ENCODE data around the gene SYNGR3. TPM values are rescaled to one million over a fixed set of nuclear protein-coding genes. Genes with fewer than 3 reads are reported as not detected.
A peak's percentile ranks its signal among the peaks of the same experiment; 100 is the strongest.

The SYNGR3 gene
- total and polyA plus RNA-seq, 9 donors = 0.42 to 4.0 (median 0.87) TPM

GRCh38 chr16:1964506-1965395 lies 25.0 kb upstream of the SYNGR3 start, which contains the start of gene RPS2:
TSS of gene RPS2 (minus strand) at chr16:1964826. CDS start at chr16:1964625, 201 bp downstream.
- Histone ChIP-seq H3K9me3 (no peaks in the 10 kb centered on the region), H3K36me3 (no peaks in the 10 kb centered on the region), H3K27ac (peak within 1 kb of the TSS; percentile 87 to 89), H3K4me1 (ENCODE audit: insufficient read depth) (peaks cover 12% of the 10 kb centered on the region), H3K27me3 (no peaks in the 10 kb centered on the region), H3K4me3 (peak within 1 kb of the TSS; percentile 92)
- TF ChIP-seq CTCF (IDR thresholded peaks at IDR 0.05) (peak in 2 of 3 donors; percentile 23 to 39), POLR2A (IDR thresholded peaks at IDR 0.05) (peak; percentile 98), EP300 (IDR thresholded peaks at IDR 0.05) (peak; percentile 75)
- 0 to 2% (median 1%) methylated on average over 69 to 97 of the region's 97 CpGs for WGBS, 3 donors
- DNase-seq = peak; percentile 99 to 100 (median 99)
- intact Hi-C loops (cut with DNase I) = loop anchor here in 1 of 4 donors (10.0 kb wide), 1 partner anchor 1330 kb away; the partner anchor contains the start of genes METTL26 and WFIKKN1

GRCh38 chr16:1965396-1966001 lies 24.3 kb upstream of the SYNGR3 start:
- peak overlapping the region; percentile 92 for H3K4me3 ChIP-seq

GRCh38 chr16:1966460-1966859 lies 23.3 kb upstream of the SYNGR3 start, which contains the start of gene RNF151:
TSS of gene RNF151 (plus strand) at chr16:1966856. CDS start at chr16:1966882, 26 bp downstream.
- TF ChIP-seq POLR2A (IDR thresholded peaks at IDR 0.05) (no peak), EP300 (IDR thresholded peaks at IDR 0.05) (no peak), CTCF (IDR thresholded peaks at IDR 0.05) (no peak)
- WGBS, 3 donors = 89 to 94% (median 89%) methylated on average over 6 of the region's 6 CpGs
- Histone ChIP-seq H3K27ac (peak within 1 kb of the TSS in 1 of 2 donors; percentile 87), H3K4me3 (peak within 1 kb of the TSS; percentile 92), H3K36me3 (no peaks in the 10 kb centered on the region), H3K9me3 (no peaks in the 10 kb centered on the region), H3K27me3 (no peaks in the 10 kb centered on the region), H3K4me1 (ENCODE audit: insufficient read depth) (peaks cover 15% of the 10 kb centered on the region)
- intact Hi-C loops (cut with DNase I) = loop anchor here in 1 of 4 donors (10.0 kb wide), 1 partner anchor 1332 kb away; the partner anchor contains the start of genes METTL26 and WFIKKN1
- DNase-seq = no peak

More at GRCh38 chr16:1965396-1966001, 24.3 kb upstream of the SYNGR3 start:
- TF ChIP-seq EP300 (IDR thresholded peaks at IDR 0.05) (no peak), POLR2A (IDR thresholded peaks at IDR 0.05) (no peak), CTCF (IDR thresholded peaks at IDR 0.05) (no peak)
- Histone ChIP-seq H3K27me3 (no peaks in the 10 kb centered on the region), H3K4me1 (ENCODE audit: insufficient read depth) (peaks cover 12% of the 10 kb centered on the region), H3K27ac (peak overlapping the region; percentile 87 to 89), H3K9me3 (no peaks in the 10 kb centered on the region), H3K36me3 (no peaks in the 10 kb centered on the region)
- 17 to 21% (median 19%) methylated on average over 24 of the region's 24 CpGs for WGBS, 3 donors
- intact Hi-C loops (cut with DNase I) = loop anchor here in 1 of 4 donors (10.0 kb wide), 1 partner anchor 1331 kb away; the partner anchor contains the start of genes METTL26 and WFIKKN1
- no peak for DNase-seq
